ENCODE measurements around the gene S100PBP. TPM values are rescaled to one million over a fixed set of nuclear protein-coding genes. Genes with fewer than 3 reads are reported as not detected.

The S100PBP gene
- total and polyA plus RNA-seq, 12 donors: 14.0 to 50.1 (median 32.9) TPM

- no peak for TF ChIP-seq POLR2A (IDR thresholded peaks at IDR 0.05)
- Histone ChIP-seq H3K27ac (peak overlapping the region; percentile 28 to 84 (median 68)), H3K9me3 (replicated peaks in 1 of 3) (no peaks in the 10 kb centered on the region), H3K4me1 (replicated peaks in 1 of 2) (peaks cover 36 to 60% of the 10 kb centered on the region in 2 donors), H3K27me3 (no peaks in the 10 kb centered on the region), H3K4me3 (no peak overlapping the region), H3K36me3 (replicated peaks in 1 of 2) (peaks cover 0 to 54% of the 10 kb centered on the region in 2 donors)
- 62 to 81% (median 67%) methylated on average over 5 to 10 of the region's 10 CpGs for WGBS, 4 donors
- DNase-seq: no peak
- intact Hi-C loops (cut with DNase I): loop anchor here (5.0 kb wide), 1 partner anchor 55 kb away; no protein-coding TSS in a partner anchor
These were observed 45.0 kb upstream of the S100PBP start for GRCh38 chr1:32772281-32773017.

GRCh38 chr1:32773018-32773763, 44.3 kb upstream of the S100PBP start:
- Histone ChIP-seq H3K36me3 (replicated peaks in 1 of 2) (peaks cover 0 to 55% of the 10 kb centered on the region in 2 donors), H3K27ac (peak overlapping the region in 4 of 5 donors; percentile 26 to 84 (median 70)), H3K4me1 (replicated peaks in 1 of 2) (peaks cover 29 to 53% of the 10 kb centered on the region in 2 donors), H3K9me3 (replicated peaks in 1 of 3) (no peaks in the 10 kb centered on the region), H3K4me3 (no peak overlapping the region), H3K27me3 (no peaks in the 10 kb centered on the region)
- WGBS, 4 donors: 19 to 36% (median 23%) methylated on average over 6 to 9 of the region's 9 CpGs
- intact Hi-C loops (cut with DNase I): loop anchor here (5.0 kb wide), 1 partner anchor 56 kb away; no protein-coding TSS in a partner anchor
- TF ChIP-seq CTCF (IDR thresholded peaks at IDR 0.05) (peak; percentile 93 to 96 (median 94)), POLR2A (IDR thresholded peaks at IDR 0.05) (peak in 1 of 2 donors; percentile 40)
- peak; percentile 84 to 95 (median 92) for DNase-seq

- Histone ChIP-seq H3K9me3 (replicated peaks in 1 of 3) (no peaks in the 10 kb centered on the region), H3K4me3 (no peak overlapping the region), H3K27me3 (no peaks in the 10 kb centered on the region), H3K27ac (peak overlapping the region in 3 of 5 donors; percentile 42 to 84 (median 81)), H3K4me1 (replicated peaks in 1 of 2) (peaks cover 23 to 45% of the 10 kb centered on the region in 2 donors), H3K36me3 (replicated peaks in 1 of 2) (peaks cover 0 to 56% of the 10 kb centered on the region in 2 donors)
- TF ChIP-seq CTCF (IDR thresholded peaks at IDR 0.05) (no peak), POLR2A (IDR thresholded peaks at IDR 0.05) (no peak)
- 77 to 91% (median 80%) methylated on average over 5 to 7 of the region's 7 CpGs for WGBS, 4 donors
- intact Hi-C loops (cut with DNase I): loop anchor here (5.0 kb wide), 1 partner anchor 57 kb away; no protein-coding TSS in a partner anchor
- peak in 3 of 7 donors; percentile 37 to 62 (median 39) for DNase-seq
These were observed 43.5 kb upstream of the S100PBP start for GRCh38 chr1:32773764-32774463.

GRCh38 chr1:32774464-32774808, 43.0 kb upstream of the S100PBP start:
- H3K9me3 ChIP-seq (replicated peaks in 1 of 3): no peaks in the 10 kb centered on the region
- H3K36me3 ChIP-seq (replicated peaks in 1 of 2): peaks cover 0 to 62% of the 10 kb centered on the region in 2 donors
- H3K27me3 ChIP-seq: no peaks in the 10 kb centered on the region
- no peak overlapping the region for H3K4me3 ChIP-seq
- intact Hi-C loops (cut with DNase I): loop anchor here (5.0 kb wide), 1 partner anchor 57 kb away; no protein-coding TSS in a partner anchor
- no peak for DNase-seq
- TF ChIP-seq POLR2A (IDR thresholded peaks at IDR 0.05) (no peak), CTCF (IDR thresholded peaks at IDR 0.05) (no peak)
- H3K4me1 ChIP-seq (replicated peaks in 1 of 2): peaks cover 19 to 40% of the 10 kb centered on the region in 2 donors
- H3K27ac ChIP-seq: peak overlapping the region in 3 of 5 donors; percentile 26 to 84 (median 81)
